SK-N-MC (cell line): ENCODE data around the gene CGNL1.

Source experiments
- EZH2 ChIP-seq: fragments of 200-600 bp; sonication (generic); IDR thresholded peaks from one replicate; pipeline ENCODE4 v1.6.1; 2017; ENCODE audit warnings: antibody characterized with exemption
- POLR2AphosphoS5 ChIP-seq: IDR thresholded peaks from 2 replicates; pipeline ENCODE4 v1.6.1; 2012; ENCODE audit warnings: mild to moderate bottlenecking, low read depth, low read length, borderline replicate concordance

DNA sequence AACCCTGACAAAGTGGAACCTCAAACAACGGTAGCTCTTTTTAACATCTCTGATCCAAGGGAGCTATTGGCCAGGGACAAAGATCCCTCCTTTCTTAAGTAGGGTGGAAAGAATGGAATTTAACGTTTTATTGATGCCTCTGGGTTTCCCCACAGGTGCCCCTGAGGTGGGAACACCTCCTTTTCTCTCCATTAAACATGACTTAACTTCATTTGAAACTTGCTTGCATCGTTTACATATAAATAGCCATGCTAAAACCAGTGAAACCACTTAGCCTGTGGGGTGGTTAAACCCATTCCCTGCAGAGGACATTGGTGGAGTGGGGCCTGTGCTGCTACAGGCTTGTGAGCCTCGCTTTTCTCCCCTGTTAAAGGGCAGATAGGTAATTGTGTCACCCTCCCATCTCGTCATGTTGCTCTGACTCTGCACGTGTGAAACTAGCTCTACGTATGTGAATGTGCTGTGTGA lies 9.7 kb downstream of the CGNL1 start:
- TF ChIP-seq POLR2AphosphoS5 (no peak), EZH2 (no peak)
